WTC11 (cell line): ENCODE data around the gene SAMMSON. TPM values are rescaled to one million over a fixed set of nuclear protein-coding genes. Genes with fewer than 3 reads are reported as not detected.

Experiments used
- ATAC-seq: fragments of 200-7000 bp; cut with Tn5 transposase; 2 replicates; pipeline ENCODE4 v1.10.0; 2021; ENCODE audit warnings: mild to moderate bottlenecking, moderate library complexity
- CTCF ChIA-PET: fragments of 300-600 bp; sonication (Branson Sonifier 250); formaldehyde crosslinking; loops from one replicate; lab custom pipeline; 2021; ENCODE audit warnings: antibody characterized with exemption; lab: Charles Lee
- POLR2A ChIA-PET: fragments of 350-600 bp; sonication (Branson Sonifier 250); formaldehyde crosslinking; loops from one replicate; lab custom pipeline; 2021; ENCODE audit warnings: antibody characterized with exemption; lab: Charles Lee
- DNase-seq: peaks from one replicate; pipeline ENCODE4 v3.0.0; 2021; ENCODE audit warnings: low spot score
- H3K27ac Mint-ChIP-seq: 2 replicates; pipeline ENCODE4 v1.8.0; 2021; ENCODE audit warnings: mixed read lengths
- H3K27me3 Mint-ChIP-seq: 2 replicates; pipeline ENCODE4 v1.8.0; 2021; ENCODE audit warnings: low read depth, mild to moderate bottlenecking, moderate library complexity, mixed read lengths
- H3K36me3 Mint-ChIP-seq: 2 replicates; pipeline ENCODE4 v1.8.0; 2021; ENCODE audit warnings: mixed read lengths
- H3K4me1 Mint-ChIP-seq: 2 replicates; pipeline ENCODE4 v1.8.0; 2022; ENCODE audit warnings: mixed read lengths
- H3K4me3 Mint-ChIP-seq: 2 replicates; pipeline ENCODE4 v1.8.0; 2021; ENCODE audit warnings: mild to moderate bottlenecking, moderate library complexity, mixed read lengths
- H3K9me3 Mint-ChIP-seq: 2 replicates; pipeline ENCODE4 v1.8.0; 2021; ENCODE audit warnings: mixed read lengths
- AR ChIP-seq: fragments of 250-450 bp; sonication (Bioruptor Pico); IDR thresholded peaks from 2 replicates; pipeline ENCODE4 v1.9.0; 2021; ENCODE audit warnings: mild to moderate bottlenecking
- ETV6 ChIP-seq: sonication (generic); formaldehyde crosslinking; IDR thresholded peaks from 2 replicates; pipeline ENCODE4 v1.8.1; 2022; ENCODE audit warnings: mild to moderate bottlenecking, missing genetic modification reagents
- FOXK1 ChIP-seq: sonication (generic); formaldehyde crosslinking; IDR thresholded peaks from 2 replicates; pipeline ENCODE4 v1.8.0; 2022; ENCODE audit warnings: mild to moderate bottlenecking, moderate library complexity, missing genetic modification reagents
- NFATC4 ChIP-seq: fragments of 250-450 bp; sonication (Bioruptor Pico); IDR thresholded peaks from 2 replicates; pipeline ENCODE4 v1.9.0; 2021; ENCODE audit warnings: mild to moderate bottlenecking
- NR1H2 ChIP-seq: sonication (generic); formaldehyde crosslinking; IDR thresholded peaks from 2 replicates; pipeline ENCODE4 v1.9.0; 2021; ENCODE audit warnings: mild to moderate bottlenecking, moderate library complexity, missing genetic modification reagents
- PRDM15 ChIP-seq: sonication (generic); formaldehyde crosslinking; IDR thresholded peaks from 2 replicates; pipeline ENCODE4 v1.8.0; 2022; ENCODE audit warnings: missing genetic modification reagents
- PRRX2 ChIP-seq: fragments of 250-450 bp; sonication (Bioruptor Pico); IDR thresholded peaks from 2 replicates; pipeline ENCODE4 v1.8.0; 2021; ENCODE audit warnings: mild to moderate bottlenecking
- SMAD4 ChIP-seq: sonication (generic); formaldehyde crosslinking; IDR thresholded peaks from 2 replicates; pipeline ENCODE4 v1.8.0; 2022; ENCODE audit warnings: mild to moderate bottlenecking, missing genetic modification reagents
- SP1 ChIP-seq: sonication (generic); formaldehyde crosslinking; conservative IDR thresholded peaks from 2 replicates; pipeline ENCODE4 v1.8.1; 2022; ENCODE audit warnings: missing genetic modification reagents
- ZNF138 ChIP-seq: sonication (generic); formaldehyde crosslinking; conservative IDR thresholded peaks from 2 replicates; pipeline ENCODE4 v1.8.1; 2022; ENCODE audit warnings: mild to moderate bottlenecking, moderate library complexity, missing genetic modification reagents
- ZNF263 ChIP-seq: sonication (generic); formaldehyde crosslinking; IDR thresholded peaks from 2 replicates; pipeline ENCODE4 v1.8.1; 2022; ENCODE audit warnings: low read depth, mild to moderate bottlenecking, moderate library complexity, missing genetic modification reagents
- ZNF423 ChIP-seq: fragments of 250-450 bp; sonication (Bioruptor Pico); IDR thresholded peaks from 2 replicates; pipeline ENCODE4 v2.1.2; 2022; ENCODE audit warnings: mild to moderate bottlenecking, moderate library complexity
- total RNA-seq: library from RNA; stranded (reverse); gene quantifications from 3 replicates; pipeline ENCODE4 v1.2.3, GENCODE V29; 2021
- TF ChIP-seq, protein P1 (sequence below): sonication (generic); formaldehyde crosslinking; IDR thresholded peaks from 2 replicates; pipeline ENCODE4 v1.8.0; 2022; ENCODE audit warnings: mild to moderate bottlenecking, missing genetic modification reagents
- TF ChIP-seq, protein P2 (sequence below): sonication (generic); formaldehyde crosslinking; IDR thresholded peaks from 2 replicates; pipeline ENCODE4 v1.8.0; 2022; ENCODE audit warnings: mild to moderate bottlenecking, missing genetic modification reagents
- TF ChIP-seq, protein P3 (sequence below): sonication (generic); formaldehyde crosslinking; IDR thresholded peaks from 2 replicates; pipeline ENCODE4 v1.8.1; 2023; ENCODE audit warnings: mild to moderate bottlenecking, missing genetic modification reagents, moderate library complexity
- TF ChIP-seq, protein P4 (sequence below): fragments of 250-450 bp; sonication (Bioruptor Pico); IDR thresholded peaks from 2 replicates; pipeline ENCODE4 v1.8.0; 2021; ENCODE audit warnings: mild to moderate bottlenecking

Gene SAMMSON
- total RNA-seq, 1 experiment from 2014 or later = 0.13 TPM

DNA sequence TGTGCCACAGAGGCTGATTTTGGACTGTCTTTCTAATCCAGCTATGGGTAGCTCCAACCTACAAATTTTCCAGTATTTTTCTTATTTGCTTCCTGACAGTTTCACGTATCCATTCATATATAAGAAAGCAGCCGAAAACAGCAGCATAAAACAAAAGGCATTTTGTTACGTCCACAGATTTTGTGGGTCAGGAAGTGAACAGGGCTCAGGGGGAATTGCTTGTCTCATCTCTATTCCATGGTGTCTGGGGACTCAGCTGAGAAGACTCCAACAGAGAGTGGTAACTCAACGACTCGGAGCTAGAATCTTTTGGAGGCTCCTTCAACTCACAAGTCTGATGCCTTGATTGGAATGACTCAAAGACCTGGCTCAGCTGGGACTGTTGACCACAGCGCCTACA lies 11.7 kb upstream of the SAMMSON start:
- peaks cover 7% of the 10 kb centered on the region for H3K4me1 Mint-ChIP-seq
- no peaks in the 10 kb centered on the region for H3K9me3 Mint-ChIP-seq
- peaks cover 29% of the 10 kb centered on the region for H3K27me3 Mint-ChIP-seq
- no peak overlapping the region for H3K27ac Mint-ChIP-seq
- ChIA-PET POLR2A (no interaction called here), CTCF (no interaction called here)
- H3K4me3 Mint-ChIP-seq = no peak overlapping the region
- DNase-seq (no peak), ATAC-seq (no peak)
- no peak for TF ChIP-seq AR (CRISPR knock-in tag)
- TF ChIP-seq, protein P1, sequence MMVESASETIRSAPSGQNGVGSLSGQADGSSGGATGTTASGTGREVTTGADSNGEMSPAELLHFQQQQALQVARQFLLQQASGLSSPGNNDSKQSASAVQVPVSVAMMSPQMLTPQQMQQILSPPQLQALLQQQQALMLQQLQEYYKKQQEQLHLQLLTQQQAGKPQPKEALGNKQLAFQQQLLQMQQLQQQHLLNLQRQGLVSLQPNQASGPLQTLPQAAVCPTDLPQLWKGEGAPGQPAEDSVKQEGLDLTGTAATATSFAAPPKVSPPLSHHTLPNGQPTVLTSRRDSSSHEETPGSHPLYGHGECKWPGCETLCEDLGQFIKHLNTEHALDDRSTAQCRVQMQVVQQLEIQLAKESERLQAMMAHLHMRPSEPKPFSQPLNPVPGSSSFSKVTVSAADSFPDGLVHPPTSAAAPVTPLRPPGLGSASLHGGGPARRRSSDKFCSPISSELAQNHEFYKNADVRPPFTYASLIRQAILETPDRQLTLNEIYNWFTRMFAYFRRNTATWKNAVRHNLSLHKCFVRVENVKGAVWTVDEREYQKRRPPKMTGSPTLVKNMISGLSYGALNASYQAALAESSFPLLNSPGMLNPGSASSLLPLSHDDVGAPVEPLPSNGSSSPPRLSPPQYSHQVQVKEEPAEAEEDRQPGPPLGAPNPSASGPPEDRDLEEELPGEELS (CRISPR knock-in tag) = no peak
- no peak for TF ChIP-seq SP1
- no peak for TF ChIP-seq ZNF263 (CRISPR knock-in tag)
- H3K36me3 Mint-ChIP-seq = no peaks in the 10 kb centered on the region

DNA sequence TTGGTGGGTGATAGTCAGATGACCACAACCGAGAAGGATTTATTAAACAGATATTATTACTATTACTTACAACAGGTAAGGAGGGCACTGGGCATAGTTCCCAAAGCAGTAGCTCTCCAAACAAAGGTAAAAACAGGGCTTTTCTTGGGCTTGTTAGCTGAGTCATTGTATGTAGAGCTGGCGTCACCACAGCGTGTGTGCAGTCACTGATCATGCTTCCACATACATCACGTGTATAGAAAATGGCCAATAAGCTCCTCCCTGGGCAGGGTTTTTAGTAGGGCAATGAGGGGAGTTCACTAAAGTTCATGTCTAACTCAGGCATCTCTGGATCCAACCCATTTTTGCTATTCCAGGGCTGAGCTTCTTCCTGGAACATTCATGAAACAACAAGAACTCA lies 5.8 kb upstream of the SAMMSON start:
- DNase-seq = no peak
- ChIA-PET POLR2A (no interaction called here), CTCF (no interaction called here)
- H3K27ac Mint-ChIP-seq = no peak overlapping the region
- no peak for TF ChIP-seq PRDM15 (CRISPR knock-in tag)
- TF ChIP-seq, protein P2, sequence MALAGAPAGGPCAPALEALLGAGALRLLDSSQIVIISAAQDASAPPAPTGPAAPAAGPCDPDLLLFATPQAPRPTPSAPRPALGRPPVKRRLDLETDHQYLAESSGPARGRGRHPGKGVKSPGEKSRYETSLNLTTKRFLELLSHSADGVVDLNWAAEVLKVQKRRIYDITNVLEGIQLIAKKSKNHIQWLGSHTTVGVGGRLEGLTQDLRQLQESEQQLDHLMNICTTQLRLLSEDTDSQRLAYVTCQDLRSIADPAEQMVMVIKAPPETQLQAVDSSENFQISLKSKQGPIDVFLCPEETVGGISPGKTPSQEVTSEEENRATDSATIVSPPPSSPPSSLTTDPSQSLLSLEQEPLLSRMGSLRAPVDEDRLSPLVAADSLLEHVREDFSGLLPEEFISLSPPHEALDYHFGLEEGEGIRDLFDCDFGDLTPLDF (CRISPR knock-in tag) = no peak
- TF ChIP-seq ZNF263 (CRISPR knock-in tag) = no peak
- no peak overlapping the region for H3K4me3 Mint-ChIP-seq
- H3K27me3 Mint-ChIP-seq = no peaks in the 10 kb centered on the region
- H3K36me3 Mint-ChIP-seq = no peaks in the 10 kb centered on the region
- no peak for ATAC-seq
- H3K4me1 Mint-ChIP-seq = peaks cover 18% of the 10 kb centered on the region
- H3K9me3 Mint-ChIP-seq = no peaks in the 10 kb centered on the region

DNA sequence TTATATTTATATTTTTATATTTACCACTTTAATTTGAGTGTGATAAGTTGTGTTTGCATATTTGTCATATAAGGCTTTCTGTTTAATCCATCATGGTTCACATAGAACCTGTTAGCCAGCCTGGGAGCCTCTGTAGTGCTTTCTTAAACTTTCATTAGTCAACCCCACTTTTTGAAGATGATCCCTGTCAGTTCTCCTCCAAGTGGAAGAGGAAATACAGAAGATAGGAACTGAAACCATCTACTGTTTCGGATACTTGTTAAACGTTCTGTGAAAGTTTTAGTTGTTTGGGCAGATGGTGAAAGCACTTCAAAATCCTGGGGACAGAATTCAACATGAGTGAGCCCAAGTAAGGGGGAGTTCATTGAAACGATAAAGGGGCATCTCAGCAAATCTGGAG lies 4.6 kb upstream of the SAMMSON start:
- DNase-seq (no peak), ATAC-seq (no peak)
- Mint-ChIP-seq H3K4me3 (no peak overlapping the region), H3K27me3 (no peaks in the 10 kb centered on the region), H3K36me3 (no peaks in the 10 kb centered on the region), H3K4me1 (peaks cover 29% of the 10 kb centered on the region), H3K9me3 (no peaks in the 10 kb centered on the region), H3K27ac (no peak overlapping the region)
- ChIA-PET POLR2A (interaction anchor here (0.7 kb wide), 1 partner anchor 774 kb away, joined by 3 read pairs; no protein-coding TSS in a partner anchor), CTCF (interaction anchor here (0.6 kb wide), 1 partner anchor 53 kb away, joined by 3 read pairs; no protein-coding TSS in a partner anchor)
- TF ChIP-seq ETV6 (CRISPR knock-in tag) = no peak
- TF ChIP-seq ZNF423 (CRISPR knock-in tag) = no peak
- TF ChIP-seq ZNF138 = no peak
- TF ChIP-seq, protein P3, sequence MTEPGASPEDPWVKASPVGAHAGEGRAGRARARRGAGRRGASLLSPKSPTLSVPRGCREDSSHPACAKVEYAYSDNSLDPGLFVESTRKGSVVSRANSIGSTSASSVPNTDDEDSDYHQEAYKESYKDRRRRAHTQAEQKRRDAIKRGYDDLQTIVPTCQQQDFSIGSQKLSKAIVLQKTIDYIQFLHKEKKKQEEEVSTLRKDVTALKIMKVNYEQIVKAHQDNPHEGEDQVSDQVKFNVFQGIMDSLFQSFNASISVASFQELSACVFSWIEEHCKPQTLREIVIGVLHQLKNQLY (CRISPR knock-in tag) = no peak
- TF ChIP-seq PRRX2 (CRISPR knock-in tag) = no peak
- TF ChIP-seq NR1H2 (CRISPR knock-in tag) = no peak
- no peak for TF ChIP-seq FOXK1 (CRISPR knock-in tag)
- TF ChIP-seq, protein P4, sequence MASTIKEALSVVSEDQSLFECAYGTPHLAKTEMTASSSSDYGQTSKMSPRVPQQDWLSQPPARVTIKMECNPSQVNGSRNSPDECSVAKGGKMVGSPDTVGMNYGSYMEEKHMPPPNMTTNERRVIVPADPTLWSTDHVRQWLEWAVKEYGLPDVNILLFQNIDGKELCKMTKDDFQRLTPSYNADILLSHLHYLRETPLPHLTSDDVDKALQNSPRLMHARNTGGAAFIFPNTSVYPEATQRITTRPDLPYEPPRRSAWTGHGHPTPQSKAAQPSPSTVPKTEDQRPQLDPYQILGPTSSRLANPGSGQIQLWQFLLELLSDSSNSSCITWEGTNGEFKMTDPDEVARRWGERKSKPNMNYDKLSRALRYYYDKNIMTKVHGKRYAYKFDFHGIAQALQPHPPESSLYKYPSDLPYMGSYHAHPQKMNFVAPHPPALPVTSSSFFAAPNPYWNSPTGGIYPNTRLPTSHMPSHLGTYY (CRISPR knock-in tag) = no peak
- TF ChIP-seq SMAD4 (CRISPR knock-in tag) = no peak
- TF ChIP-seq PRDM15 (CRISPR knock-in tag) = no peak
- TF ChIP-seq NFATC4 = no peak
